ENCODE data around the gene MYH2. TPM values are rescaled to one million over a fixed set of nuclear protein-coding genes. Genes with fewer than 3 reads are reported as not detected.
"Not testable (repeated sequence)": the region's sequence is repeated elsewhere in the genome, so short reads cannot be mapped to it uniquely, and the experiment has no call there.

The MYH2 gene
- not detected for total RNA-seq

GRCh38 chr17:10549096-10549842, at the start of gene MYH2:
MYH2 (minus strand) TSS chr17:10549658; CDS start chr17:10547920, 1,738 bp downstream.
- Mint-ChIP-seq H3K36me3 (no peaks in the 10 kb centered on the region), H3K27ac (no peak within 1 kb of the TSS), H3K9me3 (no peaks in the 10 kb centered on the region)
- ATAC-seq = no peak
- no peak for DNase-seq (ENCODE audit: low spot score in 2 of 2)

DNA sequence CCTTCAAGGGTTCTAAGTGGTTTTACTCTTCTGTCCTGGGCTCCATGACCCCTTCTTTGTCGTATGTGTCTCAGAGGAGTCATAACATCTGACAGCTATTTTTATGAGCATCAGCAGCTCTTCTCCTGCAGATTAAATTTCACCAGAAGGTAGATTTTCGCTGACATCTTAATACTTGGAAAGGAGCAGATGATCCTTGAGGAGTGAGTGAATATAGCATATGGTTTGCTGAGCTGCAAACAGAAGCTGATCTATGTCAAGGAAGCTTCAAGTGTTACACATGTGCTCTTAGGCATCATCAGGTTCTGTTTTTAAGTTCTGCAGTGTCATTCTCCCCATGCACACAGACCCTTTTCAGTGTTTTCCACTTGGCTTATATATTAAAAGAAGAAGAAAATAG, 49.2 kb upstream of the MYH2 start:
- no peaks in the 10 kb centered on the region for H3K9me3 Mint-ChIP-seq
- H3K36me3 Mint-ChIP-seq = no peaks in the 10 kb centered on the region
- ATAC-seq (no peak), DNase-seq (ENCODE audit: low spot score in 2 of 2) (no peak)
- no peak overlapping the region for H3K27ac Mint-ChIP-seq

- DNase-seq (ENCODE audit: low spot score in 2 of 2) = no peak
- no peaks in the 10 kb centered on the region for H3K36me3 Mint-ChIP-seq
- no peaks in the 10 kb centered on the region for H3K9me3 Mint-ChIP-seq
- no peak for ATAC-seq
- no peak overlapping the region for H3K27ac Mint-ChIP-seq
Observed at GRCh38 chr17:10589553-10590145, 40.2 kb upstream of the MYH2 start.

- DNase-seq (ENCODE audit: low spot score in 2 of 2) = no peak
- no peak for ATAC-seq
- no peaks in the 10 kb centered on the region for H3K9me3 Mint-ChIP-seq
- H3K36me3 Mint-ChIP-seq = no peaks in the 10 kb centered on the region
- no peak overlapping the region for H3K27ac Mint-ChIP-seq
Observed at GRCh38 chr17:10585529-10585928, 36.1 kb upstream of the MYH2 start.

DNA sequence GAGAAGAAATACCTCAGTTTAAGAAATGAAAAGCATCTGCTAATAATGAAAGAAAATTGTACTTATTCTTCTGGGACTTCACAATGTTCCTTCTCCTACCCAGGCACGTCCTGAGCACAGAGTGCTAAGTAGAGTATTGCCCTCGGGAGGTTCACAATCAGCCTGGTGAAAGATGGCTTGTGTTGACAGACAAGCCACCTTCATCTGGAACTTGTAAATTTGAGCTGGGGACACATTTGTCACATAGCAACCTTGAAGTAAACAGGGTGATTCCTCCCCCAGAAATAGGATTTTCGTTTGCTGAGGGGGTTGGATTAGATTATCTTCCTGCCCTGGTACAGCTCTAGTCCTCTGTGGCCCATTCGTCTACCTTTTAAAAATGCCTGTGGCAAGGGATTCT, 34.4 kb upstream of the MYH2 start:
- Mint-ChIP-seq H3K27ac (no peak overlapping the region), H3K9me3 (no peaks in the 10 kb centered on the region), H3K36me3 (no peaks in the 10 kb centered on the region)
- ATAC-seq (no peak), DNase-seq (ENCODE audit: low spot score in 2 of 2) (no peak)

DNA sequence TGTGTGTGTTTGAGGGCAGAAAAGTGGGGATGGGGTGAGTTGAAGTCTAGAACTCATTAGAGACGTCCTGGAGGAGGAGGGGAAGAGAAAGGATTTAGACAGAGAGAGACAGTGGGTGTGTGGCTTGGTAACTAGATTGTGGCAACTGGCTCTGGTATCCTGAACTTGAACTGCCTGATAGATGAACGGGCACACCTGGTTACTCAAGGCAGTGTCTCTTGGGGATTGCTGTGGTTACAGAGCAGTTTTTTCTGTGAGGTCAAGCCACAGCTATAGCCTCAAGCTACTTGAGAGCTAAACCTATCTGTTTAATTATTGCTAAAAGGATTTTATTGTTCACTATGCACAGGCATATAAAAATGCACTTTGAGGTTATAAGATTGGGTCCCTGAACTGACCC, 29.8 kb upstream of the MYH2 start:
- Mint-ChIP-seq H3K36me3 (no peaks in the 10 kb centered on the region), H3K9me3 (no peaks in the 10 kb centered on the region), H3K27ac (no peak overlapping the region)
- no peak for ATAC-seq
- DNase-seq (ENCODE audit: low spot score in 2 of 2) = no peak

GRCh38 chr17:10574324-10574723, 24.9 kb upstream of the MYH2 start:
- ATAC-seq (no peak), DNase-seq (ENCODE audit: low spot score in 2 of 2) (no peak)
- Mint-ChIP-seq H3K36me3 (no peaks in the 10 kb centered on the region), H3K27ac (no peak overlapping the region), H3K9me3 (no peaks in the 10 kb centered on the region)

- H3K36me3 Mint-ChIP-seq = no peaks in the 10 kb centered on the region
- no peak for ATAC-seq
- H3K27ac Mint-ChIP-seq = no peak overlapping the region
- no peak for DNase-seq (ENCODE audit: low spot score in 2 of 2)
- H3K9me3 Mint-ChIP-seq = no peaks in the 10 kb centered on the region
Observed at GRCh38 chr17:10563991-10564660, 14.7 kb upstream of the MYH2 start.

DNA sequence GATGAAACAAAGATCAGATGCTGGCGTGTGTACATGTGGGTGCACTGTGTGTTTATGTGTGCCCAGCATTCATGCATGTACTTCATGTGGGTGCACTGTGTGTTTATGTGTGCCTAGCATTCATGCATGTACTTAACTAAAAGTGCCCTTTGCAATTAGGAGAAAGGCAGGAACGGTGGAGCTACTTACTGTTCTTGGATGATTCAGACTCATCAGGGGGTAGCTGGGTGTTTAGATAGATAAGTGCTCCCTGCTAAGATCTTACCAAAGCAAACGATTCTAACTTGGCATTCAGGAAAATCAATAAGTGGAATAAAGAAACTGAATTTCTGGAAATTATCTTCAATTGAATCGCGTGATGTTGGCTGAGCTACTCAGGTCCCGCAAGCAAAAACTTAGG, 8.6 kb upstream of the MYH2 start:
- H3K36me3 Mint-ChIP-seq = no peaks in the 10 kb centered on the region
- no peaks in the 10 kb centered on the region for H3K9me3 Mint-ChIP-seq
- ATAC-seq (no peak), DNase-seq (ENCODE audit: low spot score in 2 of 2) (no peak)
- H3K27ac Mint-ChIP-seq = no peak overlapping the region

DNA sequence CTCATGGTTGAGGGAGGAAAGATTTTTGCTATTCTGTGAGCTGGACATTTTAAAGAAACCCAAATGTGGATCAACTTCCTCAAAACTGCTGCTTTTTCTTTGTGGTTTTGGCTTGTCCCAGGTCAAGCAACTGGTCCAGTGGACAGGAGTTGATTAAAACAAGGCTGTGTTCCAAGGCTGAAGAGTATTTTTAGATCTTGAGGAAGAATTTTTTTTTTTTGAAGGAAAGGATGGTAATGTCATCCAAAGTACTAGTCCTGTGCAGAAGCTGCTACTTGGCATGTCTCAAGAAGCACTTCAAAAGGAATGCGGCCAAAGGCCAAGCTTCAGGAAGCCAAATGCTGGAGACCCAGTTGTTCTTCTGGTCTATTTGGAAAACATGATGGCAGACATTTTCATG, 8.0 kb upstream of the MYH2 start:
- Mint-ChIP-seq H3K27ac (no peak overlapping the region), H3K36me3 (no peaks in the 10 kb centered on the region), H3K9me3 (no peaks in the 10 kb centered on the region)
- ATAC-seq (no peak), DNase-seq (ENCODE audit: low spot score in 2 of 2) (no peak)

GRCh38 chr17:10556301-10557005, 7.0 kb upstream of the MYH2 start:
- Mint-ChIP-seq H3K27ac (no peak overlapping the region), H3K36me3 (no peaks in the 10 kb centered on the region), H3K9me3 (no peaks in the 10 kb centered on the region)
- no peak for ATAC-seq
- no peak for DNase-seq (ENCODE audit: low spot score in 2 of 2)

- ATAC-seq (no peak), DNase-seq (ENCODE audit: low spot score in 2 of 2) (no peak)
- no peaks in the 10 kb centered on the region for H3K9me3 Mint-ChIP-seq
- no peaks in the 10 kb centered on the region for H3K36me3 Mint-ChIP-seq
- H3K27ac Mint-ChIP-seq = no peak overlapping the region
Observed at GRCh38 chr17:10550014-10550413, 556 bp upstream of the MYH2 start.

DNA sequence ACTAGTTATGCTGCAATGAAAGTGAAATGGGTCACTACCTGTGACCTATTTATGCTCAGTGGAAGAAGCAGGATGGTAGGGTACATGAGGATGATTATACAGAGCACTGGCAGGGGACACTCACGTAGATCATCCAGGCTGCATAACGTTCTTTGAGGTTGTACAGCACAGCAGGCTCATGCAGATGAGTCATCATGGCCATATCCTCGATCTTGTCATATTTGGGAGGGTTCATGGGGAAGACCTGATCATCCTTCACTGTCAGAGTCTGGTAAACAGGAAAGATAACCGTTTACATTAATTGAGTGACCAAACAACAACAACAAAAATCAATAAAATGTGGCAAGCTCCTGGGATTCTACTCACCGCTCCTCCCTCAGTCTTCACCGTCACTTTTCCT, 2.1 kb downstream of the MYH2 start:
- no peaks in the 10 kb centered on the region for H3K36me3 Mint-ChIP-seq
- DNase-seq (ENCODE audit: low spot score in 2 of 2) (no peak), ATAC-seq (no peak)
- no peak overlapping the region for H3K27ac Mint-ChIP-seq
- H3K9me3 Mint-ChIP-seq = no peaks in the 10 kb centered on the region

- ATAC-seq; H3K27ac Mint-ChIP-seq; DNase-seq (ENCODE audit: low spot score in 2 of 2); H3K36me3 Mint-ChIP-seq: not testable (repeated sequence)
- peaks cover 11 to 13% of the 10 kb centered on the region in 2 donors for H3K9me3 Mint-ChIP-seq
Observed at GRCh38 chr17:10543486-10543885, 6.0 kb downstream of the MYH2 start.

- peaks cover 11 to 13% of the 10 kb centered on the region in 2 donors for H3K9me3 Mint-ChIP-seq
- DNase-seq (ENCODE audit: low spot score in 2 of 2); H3K36me3 Mint-ChIP-seq; ATAC-seq; H3K27ac Mint-ChIP-seq: not testable (repeated sequence)
Observed at GRCh38 chr17:10541179-10541578, 8.3 kb downstream of the MYH2 start.

DNA sequence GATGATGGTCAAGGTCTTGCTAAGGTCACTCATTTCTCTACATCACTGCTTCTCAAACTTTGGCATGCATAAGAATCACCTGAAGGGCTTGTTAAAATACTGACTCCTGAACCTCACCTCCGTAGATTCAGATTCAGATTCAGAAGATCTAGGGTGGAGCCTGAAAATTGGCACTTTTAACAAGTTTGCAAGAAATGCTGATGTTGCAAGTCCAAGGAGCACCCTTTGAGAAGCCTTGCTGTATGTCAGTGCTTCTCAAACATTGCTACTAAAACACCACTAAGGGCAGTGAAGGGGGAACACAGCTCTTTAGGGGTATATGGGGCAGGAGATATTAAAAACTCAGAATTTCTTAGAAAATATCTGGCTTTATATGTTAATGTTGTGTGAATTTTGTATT, 17.4 kb downstream of the MYH2 start:
- no peak for DNase-seq (ENCODE audit: low spot score in 2 of 2)
- H3K36me3 Mint-ChIP-seq = no peaks in the 10 kb centered on the region
- ATAC-seq = no peak
- H3K9me3 Mint-ChIP-seq = no peaks in the 10 kb centered on the region
- H3K27ac Mint-ChIP-seq = no peak overlapping the region

- ATAC-seq (no peak), DNase-seq (ENCODE audit: low spot score in 2 of 2) (no peak)
- Mint-ChIP-seq H3K27ac (no peak overlapping the region), H3K36me3 (no peaks in the 10 kb centered on the region), H3K9me3 (peaks cover 6 to 7% of the 10 kb centered on the region in 2 donors)
Observed at GRCh38 chr17:10527419-10527818, 22.0 kb downstream of the MYH2 start.
